Measurements from ENCODE around the gene NCF2. TPM values are rescaled to one million over a fixed set of nuclear protein-coding genes. Genes with fewer than 3 reads are reported as not detected.

The NCF2 gene
- total RNA-seq, 1 donor from 2014 or later, result 5.8 TPM

DNA sequence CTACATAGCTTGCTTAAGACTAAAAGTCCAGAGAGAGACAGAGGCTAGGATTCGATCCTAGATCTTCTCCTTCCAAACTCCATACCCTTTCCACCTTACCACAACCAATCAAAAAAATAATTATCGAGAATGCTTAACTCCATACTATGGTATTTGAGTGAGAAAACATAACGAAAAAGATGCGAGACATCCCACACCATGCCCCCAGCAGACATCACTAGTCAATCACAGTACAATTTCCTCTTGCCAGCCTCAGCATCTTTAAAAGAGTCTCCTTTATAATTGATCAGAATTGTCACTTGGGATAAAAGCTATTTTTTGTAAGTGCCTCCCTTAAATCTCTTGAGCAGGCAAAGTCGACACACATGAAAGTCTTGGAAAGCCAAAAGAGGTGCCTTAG is 875 bp downstream of the NCF2 start:
- DNase-seq, result no peak
- intact Hi-C loops (cut with micrococcal nuclease), result no loop called here
- no peak for ATAC-seq

DNA sequence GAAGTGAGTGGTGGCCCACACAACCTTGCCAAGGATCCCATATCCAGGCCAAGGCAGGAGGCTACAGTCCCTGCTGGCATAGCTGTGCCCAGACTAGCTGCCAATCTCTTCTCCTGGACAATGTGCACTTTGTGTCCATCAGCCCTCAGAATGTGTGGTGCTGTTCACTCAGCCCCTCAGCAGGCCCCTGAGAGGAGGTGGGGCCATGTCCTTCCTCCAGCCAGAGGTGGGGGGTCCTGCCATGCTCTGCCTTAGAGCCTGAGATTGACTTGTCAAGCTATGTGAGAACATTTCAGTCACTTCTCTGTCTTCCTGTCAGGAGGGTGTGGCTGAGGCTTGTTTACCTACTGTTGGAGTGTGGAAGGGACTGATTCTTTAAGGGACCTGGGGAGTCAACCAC is 1.4 kb downstream of the NCF2 start:
- DNase-seq, result no peak
- ATAC-seq, result no peak
- intact Hi-C loops (cut with micrococcal nuclease), result no loop called here

DNA sequence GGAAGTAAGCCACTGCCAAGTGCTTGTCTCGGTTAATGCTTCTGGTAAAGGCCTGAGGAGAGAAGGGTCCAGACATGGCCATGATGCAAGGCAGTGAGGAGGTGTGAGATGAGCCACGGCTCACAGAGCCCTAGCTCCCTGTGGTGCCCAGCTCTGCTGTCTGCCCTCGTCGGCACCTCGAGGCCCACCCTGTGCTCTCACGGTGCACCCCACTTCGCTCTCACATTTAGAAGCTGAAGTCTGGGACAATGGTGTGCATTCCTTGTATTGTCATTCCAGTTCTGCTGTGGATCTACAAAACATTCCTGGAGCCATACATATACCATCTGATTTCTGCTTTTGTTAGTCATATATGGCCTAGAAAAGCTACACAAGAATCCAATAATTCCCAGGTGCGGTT is 3.3 kb downstream of the NCF2 start:
- DNase-seq, result no peak
- intact Hi-C loops (cut with micrococcal nuclease), result no loop called here
- ATAC-seq, result no peak

DNA sequence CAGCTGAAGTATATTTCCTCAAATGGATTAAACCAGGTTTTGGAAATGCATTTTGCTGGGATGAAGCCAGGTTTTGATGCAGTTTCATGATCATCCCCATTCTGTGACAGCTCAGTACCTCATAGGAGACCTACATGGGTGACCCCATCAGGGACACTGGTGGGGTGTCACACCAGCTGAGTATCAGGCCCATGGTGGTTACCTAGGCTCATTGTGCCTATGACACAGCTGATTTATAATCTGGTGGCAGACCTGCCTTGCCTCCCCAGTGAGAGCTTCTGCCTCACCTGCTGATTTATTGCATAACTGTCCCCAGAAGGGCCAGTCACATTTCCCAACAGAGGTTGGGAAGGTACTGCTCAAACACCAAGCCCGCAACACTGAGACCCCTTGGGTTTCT is 3.8 kb downstream of the NCF2 start:
- DNase-seq (no peak), ATAC-seq (no peak)
- intact Hi-C loops (cut with micrococcal nuclease), result no loop called here

DNA sequence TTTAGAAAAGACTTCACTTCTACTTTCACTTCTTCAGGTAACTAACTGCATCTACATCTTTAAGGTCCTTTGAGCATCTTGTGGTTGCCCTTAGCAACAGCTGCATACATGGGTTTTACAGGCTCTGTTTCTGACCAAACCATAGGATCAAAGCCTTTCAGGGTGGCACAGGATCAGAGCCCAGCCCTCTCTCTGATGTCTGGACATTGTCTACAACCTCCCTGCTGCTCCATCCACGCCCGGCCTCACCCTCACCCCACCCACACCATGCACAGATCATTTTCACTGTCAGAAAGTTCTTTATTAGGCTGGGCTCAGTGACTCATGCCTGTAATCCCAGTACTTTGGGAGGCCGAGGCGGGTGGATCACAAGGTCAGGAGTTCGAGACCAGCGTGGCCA is 5.2 kb downstream of the NCF2 start:
- ATAC-seq (no peak), DNase-seq (no peak)
- intact Hi-C loops (cut with micrococcal nuclease), result no loop called here

DNA sequence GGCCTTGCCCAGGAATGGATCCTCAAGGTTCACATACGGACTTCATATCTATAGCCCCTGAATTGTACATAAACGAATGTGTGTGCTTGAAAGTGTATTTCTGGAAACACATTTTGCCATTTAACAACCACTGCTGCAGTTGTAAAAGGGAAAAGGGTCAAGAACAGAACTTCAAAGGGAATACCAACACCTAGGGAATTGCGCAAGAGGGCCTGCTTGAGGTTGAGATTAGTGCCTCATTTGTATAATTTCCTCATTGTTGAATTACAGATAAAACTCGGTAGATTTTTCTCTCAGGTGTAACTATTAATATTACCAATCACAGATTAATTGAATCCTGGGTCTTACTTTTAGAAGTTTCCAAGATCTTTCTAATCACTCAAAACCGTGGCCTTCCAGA is 6.1 kb downstream of the NCF2 start:
- no peak for DNase-seq
- ATAC-seq, result no peak

DNA sequence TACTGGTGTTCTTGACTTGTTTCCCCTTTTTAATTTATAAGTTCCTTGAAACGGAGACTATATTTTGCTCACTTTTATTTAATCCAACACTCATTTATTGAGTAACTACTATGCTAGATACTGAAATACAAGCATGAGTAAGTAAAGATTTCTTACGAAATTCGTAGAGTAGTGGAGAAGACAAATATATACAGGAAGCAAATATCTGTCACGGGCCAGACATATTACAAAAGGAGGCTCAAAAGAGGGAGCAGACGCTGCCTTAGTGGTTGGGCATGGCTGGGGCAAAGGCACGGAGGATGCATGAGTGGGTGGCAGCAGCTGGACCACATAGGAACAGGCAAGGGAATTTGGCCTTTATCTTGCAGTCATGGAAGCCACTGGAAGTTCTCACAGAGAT is 6.8 kb downstream of the NCF2 start:
- DNase-seq (no peak), ATAC-seq (peak; percentile 17)
- intact Hi-C loops (cut with micrococcal nuclease), result no loop called here

More for the DNA sequence above, 6.1 kb downstream of the NCF2 start:
- intact Hi-C loops (cut with micrococcal nuclease), result no loop called here

DNA sequence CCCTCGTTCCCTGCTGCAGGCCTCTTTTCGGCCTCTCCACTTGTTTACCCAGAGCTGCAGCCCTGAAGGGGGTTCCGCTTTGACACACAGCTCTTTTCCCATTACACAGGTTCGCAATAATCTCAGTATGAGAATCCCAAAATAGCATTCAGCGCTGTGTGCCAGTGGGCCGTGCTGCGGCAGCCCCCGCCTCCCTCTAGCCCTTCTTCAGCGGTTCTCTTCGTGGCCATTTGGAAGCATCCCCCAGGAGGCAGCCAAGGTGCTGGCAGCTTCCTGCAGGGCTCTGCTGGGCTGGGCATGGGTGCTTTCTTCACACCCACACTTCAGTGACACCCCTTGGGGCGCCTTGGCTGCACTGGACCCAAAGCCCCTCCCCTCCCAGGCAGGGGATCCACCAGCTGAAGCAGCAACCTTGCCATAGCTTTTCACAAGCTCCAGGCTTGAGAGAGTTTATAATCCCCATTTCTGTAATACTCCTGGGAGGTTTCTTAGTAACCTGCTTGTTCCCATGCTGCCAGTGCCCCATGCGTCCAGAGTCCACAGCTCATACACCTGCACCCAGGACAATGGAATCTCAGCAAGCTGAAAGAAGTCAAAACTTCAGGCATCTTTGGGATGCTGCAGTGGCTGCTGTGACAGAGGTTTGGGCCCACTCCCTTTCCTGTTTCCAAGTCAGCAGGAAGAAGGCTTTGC is 8.1 kb downstream of the NCF2 start:
- intact Hi-C loops (cut with micrococcal nuclease), result no loop called here
- ATAC-seq, result peak; percentile 48
- DNase-seq, result no peak

DNA sequence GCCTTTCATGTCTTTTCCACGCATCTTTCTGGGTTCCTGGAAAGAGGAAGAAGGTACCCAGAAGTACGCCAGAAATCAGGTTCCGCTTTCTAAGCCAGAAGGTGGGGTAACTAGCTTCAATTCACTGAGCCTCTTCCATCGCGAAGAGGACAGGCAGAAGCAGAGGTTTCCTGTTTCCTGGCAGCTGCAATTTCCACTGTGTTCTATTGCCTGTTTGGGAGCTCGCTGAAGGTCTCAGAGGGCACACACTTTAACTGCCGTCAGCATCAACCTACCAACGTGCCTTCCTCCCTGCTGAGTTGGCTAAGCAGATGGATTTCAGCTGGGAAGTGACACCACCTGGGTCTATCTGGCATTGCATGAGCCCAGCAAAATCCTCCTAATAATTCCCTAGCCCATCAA is 10.0 kb downstream of the NCF2 start:
- intact Hi-C loops (cut with micrococcal nuclease), result no loop called here
- DNase-seq, result no peak
- peak; percentile 64 for ATAC-seq

DNA sequence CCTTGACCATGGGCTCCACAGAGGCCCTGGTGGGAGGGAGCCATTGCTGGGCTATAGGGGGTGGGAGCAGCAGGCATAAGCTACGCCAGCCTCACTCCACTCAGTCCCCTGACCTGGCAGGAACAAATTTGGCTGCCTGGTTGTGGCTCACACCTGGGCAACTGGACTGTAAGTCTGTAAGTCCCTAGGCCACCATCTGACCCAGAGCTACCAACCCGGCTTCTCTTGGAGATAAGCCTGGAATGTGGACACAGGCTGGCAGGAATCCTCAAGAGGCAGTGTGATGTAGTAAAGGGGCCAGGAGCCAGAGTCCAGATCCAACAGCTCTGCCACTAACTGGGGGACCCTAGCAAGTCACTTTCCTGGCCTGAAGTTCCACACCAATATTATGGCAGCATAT is 11.4 kb downstream of the NCF2 start:
- intact Hi-C loops (cut with micrococcal nuclease), result no loop called here
- DNase-seq (no peak), ATAC-seq (peak; percentile 59)

DNA sequence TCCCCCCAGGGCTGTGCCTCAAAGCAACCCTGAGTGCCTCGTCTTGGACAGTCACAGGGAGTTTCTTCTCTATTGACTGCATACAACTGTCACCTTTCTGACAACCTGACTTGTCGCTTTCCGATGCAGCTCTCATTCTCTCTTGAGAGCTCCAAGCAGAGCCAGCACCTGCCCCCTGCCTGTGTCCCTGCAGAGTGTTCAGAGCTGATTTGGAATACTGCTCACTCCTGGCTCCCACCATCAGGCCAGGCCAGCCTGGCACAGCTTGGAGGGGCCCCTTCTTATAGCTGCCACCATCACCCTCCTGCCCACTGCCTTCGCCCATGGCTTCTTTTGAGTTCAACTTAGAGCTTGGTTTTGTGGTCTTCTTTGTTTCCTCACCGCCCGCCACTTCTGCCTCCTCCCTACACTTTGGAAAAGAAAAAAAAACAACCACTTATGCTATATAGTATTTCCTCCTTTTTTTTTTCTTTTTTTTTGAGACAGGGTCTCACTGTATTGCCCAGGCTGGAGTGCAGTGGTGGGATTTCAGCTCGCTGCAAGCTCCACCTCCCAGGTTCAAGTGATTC is 12.3 kb downstream of the NCF2 start:
- DNase-seq, result no peak
- ATAC-seq, result peak; percentile 9
- intact Hi-C loops (cut with micrococcal nuclease), result no loop called here

DNA sequence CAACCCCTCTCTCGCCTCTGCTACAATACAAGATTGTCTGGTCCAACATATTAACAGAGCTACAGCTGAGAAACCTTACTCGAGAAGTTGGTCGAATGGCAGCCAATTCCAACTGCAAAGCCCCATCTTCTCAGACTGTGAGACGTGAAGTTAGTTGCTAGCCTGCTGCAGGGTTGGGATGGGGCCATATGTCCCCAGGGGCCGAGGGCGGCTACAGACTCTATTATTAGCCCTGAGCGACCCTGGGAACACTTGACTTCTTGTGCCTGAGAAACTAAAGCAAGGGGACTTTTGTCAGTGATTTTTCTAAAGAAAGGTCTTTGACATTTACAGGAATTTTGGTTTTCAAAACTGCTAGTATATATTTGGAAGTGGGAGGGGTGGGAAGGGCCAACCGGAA is 13.7 kb downstream of the NCF2 start:
- intact Hi-C loops (cut with micrococcal nuclease), result no loop called here
- DNase-seq (peak; percentile 61), ATAC-seq (peak; percentile 70)

DNA sequence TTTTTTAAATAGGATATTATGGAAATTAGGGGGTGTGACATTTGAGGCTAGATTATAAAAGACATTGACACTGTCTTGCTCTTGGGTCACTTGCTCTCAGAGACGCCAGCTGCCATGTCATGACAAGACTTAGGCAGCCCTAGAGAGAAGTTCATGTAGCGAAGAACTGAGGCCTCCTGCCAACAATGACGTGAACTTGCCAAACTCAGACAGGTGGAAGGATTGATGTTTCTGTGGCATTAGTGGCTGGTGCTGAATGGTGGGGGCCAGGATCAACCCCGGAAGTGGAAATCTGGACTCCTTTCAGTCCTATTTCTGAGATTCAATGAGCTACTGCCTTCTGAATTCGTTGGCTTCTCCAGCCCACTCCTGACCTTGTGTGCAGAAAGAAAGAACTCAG is 14.7 kb downstream of the NCF2 start:
- intact Hi-C loops (cut with micrococcal nuclease), result no loop called here
- DNase-seq, result no peak
- ATAC-seq, result no peak

DNA sequence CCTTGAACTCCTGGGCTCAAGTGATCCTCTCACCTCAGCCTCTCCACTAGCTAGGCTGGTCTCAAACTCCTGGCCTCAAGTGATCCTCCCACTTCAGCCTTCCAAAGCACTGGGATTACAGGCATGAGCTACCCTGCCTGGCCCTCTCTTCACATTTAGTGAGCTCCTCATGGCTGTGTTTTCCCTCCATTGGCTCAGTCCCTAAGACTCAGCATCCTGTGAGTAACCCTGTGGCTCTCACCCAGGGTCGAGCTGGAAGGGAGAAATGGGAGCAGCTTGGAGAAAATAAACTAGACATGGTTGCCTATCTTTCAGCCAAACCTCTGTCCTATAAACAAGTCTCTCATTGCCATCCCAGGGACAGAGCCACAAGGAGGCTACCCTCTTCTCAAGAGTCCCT is 17.5 kb downstream of the NCF2 start:
- ATAC-seq, result no peak
- intact Hi-C loops (cut with micrococcal nuclease), result no loop called here
- no peak for DNase-seq

DNA sequence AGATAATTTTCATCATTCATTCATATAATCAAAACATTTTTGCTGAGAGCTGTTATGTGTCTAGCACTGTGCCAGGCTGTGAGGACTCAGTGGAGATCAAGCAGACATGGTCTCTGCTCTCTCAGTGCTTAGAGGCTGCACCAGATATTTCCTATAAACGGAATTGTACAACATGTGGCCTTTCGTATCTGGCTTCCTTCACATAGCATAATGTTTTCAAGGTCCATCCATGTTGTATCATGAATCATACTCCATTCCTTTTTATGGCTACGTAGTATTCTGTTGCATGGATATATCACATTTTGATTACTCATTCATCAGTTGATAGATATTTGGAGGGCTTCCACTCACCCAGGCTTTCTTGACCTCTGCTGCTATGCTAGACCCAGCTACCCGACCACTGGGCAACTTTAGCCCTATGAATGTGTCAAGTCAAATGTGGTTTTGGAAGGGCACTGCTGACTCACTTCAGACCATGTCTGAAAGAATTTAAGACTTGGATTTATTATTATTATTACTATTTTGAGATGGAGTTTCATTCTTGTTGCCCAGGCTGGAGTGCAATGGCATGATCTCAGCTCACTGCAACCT is 18.5 kb downstream of the NCF2 start:
- intact Hi-C loops (cut with micrococcal nuclease), result no loop called here
- DNase-seq (no peak), ATAC-seq (no peak)

DNA sequence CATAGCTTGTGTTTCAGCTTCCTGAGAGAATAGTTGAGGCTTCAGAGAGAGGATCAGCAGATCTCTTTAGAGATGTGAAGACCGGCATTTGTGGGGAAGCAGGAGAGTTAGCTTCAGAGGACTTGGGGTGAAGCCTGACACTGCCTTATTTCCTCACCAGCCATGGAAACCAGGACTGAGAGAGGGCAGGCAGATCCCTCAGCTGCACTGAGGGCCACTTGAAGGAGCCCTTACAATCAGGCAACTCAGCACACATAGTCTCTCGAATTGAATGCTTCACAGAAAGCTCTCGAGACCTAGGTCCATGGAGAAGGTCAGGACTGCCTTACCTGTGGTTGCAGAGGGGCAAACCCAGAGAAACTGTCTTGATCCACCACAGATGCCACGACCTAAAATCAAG is 19.8 kb downstream of the NCF2 start:
- DNase-seq, result no peak
- intact Hi-C loops (cut with micrococcal nuclease), result no loop called here
- ATAC-seq, result no peak

DNA sequence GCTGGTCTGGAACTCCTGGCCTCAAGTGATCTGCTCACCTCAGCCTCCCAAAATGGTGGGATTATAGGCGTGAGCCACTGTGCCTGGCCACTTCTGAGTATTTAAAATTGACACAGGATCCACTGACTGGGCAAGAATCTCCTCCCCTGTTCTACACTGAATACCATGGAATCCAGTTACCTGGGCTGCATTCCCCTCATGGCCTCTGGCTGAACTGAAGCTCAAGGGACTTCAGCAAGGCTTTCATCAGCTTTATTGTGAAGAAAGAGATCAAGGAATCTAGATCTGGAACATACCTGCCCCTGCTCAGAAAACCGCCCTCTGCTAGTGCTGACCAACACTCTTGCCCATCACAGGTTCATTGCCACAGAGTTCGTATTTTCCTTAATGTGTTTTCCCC is 20.5 kb downstream of the NCF2 start:
- ATAC-seq, result no peak
- intact Hi-C loops (cut with micrococcal nuclease), result no loop called here
- DNase-seq, result no peak

DNA sequence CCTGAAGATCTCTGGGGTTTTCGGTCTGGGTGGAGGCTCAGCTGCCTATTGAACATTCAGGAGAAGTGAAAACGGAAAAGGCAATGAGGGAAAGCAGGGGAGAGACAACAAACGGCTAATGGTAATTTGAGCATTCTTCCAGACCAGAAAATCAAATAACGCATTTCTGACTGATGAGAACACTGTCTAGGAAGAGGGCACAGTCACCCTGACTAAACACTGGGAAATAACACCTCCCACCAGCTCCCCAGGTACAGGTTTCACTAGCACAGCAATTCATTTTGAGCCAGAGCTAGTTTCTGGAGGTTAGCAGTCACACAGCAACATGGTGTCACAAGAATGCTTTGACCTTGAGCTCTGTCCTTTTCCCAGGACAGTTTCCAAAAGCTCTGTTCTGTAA is 21.1 kb downstream of the NCF2 start:
- intact Hi-C loops (cut with micrococcal nuclease), result no loop called here
- no peak for ATAC-seq
- no peak for DNase-seq

DNA sequence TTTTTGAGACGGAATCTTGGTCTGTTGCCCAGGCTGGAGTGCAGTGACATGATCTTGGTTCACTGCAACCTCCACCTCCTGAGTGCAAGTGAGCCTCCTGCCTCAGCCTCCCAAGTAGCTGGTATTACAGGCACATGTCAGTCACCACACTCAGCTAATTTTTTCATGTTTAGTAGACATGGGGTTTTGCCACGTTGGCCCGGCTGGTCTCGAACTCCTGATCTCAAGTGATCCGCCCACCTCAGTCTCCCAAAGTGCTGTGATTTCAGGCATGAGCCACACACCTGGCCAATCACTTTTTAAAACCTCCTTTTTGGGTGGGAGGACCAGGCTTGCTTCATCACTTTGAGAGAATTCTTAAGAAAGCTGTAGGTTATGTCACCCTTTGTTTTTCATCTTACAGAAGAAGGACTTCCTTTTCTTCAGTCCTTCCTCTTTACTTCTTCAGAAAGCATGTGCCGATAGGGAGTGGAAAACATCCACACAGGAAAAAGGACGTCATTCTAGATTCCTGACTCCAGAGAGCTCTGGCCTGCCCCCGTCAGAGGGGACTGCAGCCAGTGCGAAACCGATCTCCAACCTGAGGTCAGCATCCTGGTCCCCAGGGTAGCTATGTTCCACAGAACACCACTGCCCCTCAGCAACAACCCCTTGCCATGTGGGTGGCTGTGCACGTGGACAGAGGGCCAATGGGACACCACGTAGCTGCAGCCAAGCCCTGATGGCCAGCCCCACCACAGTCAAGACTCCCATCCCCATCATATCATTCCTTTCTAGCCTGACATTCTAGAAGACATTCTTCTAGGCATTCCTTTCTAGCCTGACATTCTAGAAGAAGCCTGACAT is 21.9 kb downstream of the NCF2 start:
- intact Hi-C loops (cut with micrococcal nuclease), result no loop called here
- DNase-seq, result no peak
- ATAC-seq, result peak; percentile 55

DNA sequence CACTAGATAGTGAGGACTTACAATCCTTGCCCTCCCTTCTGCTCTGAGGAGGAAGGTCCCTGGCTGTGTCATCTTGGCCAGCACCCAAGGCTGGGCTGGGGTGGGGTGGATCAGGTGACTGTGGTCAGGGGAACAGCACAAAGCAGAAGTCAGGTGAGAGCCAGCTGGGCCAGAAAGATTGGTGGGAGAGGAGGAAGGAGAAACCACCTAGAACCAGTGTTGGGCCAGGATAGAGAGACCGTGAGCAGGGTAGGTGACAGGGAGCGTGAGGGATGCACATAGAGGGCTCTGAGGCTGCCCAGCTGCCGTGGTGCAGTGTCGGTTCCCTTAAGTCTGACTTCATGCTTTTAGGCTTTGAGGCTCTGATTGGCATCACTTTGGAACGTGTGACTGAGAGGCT is 22.7 kb downstream of the NCF2 start:
- peak; percentile 76 for ATAC-seq
- DNase-seq, result peak; percentile 64
- intact Hi-C loops (cut with micrococcal nuclease), result no loop called here
